OCI-LY1 (cell line): Measurements from ENCODE around the gene SSBP4.

ENCODE experiments used
- H2AFZ ChIP-seq: fragments of 200-600 bp; sonication (generic), shearing (Covaris generic); 2 replicates; pipeline ENCODE4 v1.6.0; 2014; ENCODE audit warnings: antibody characterized with exemption, mild to moderate bottlenecking, low read length
- H3F3A ChIP-seq: fragments of 200-600 bp; sonication (generic), shearing (Covaris generic); 2 replicates; pipeline ENCODE4 v1.6.0; 2014; ENCODE audit warnings: mild to moderate bottlenecking, antibody characterized with exemption, low read length, moderate library complexity; ENCODE audit not compliant: insufficient read depth
- H3K27ac ChIP-seq: fragments of 200-600 bp; sonication (generic); 2 replicates; pipeline ENCODE4 v1.5.1; 2014; ENCODE audit warnings: low read length, mixed run types, mild to moderate bottlenecking, low read depth; ENCODE audit not compliant: poor library complexity, severe bottlenecking
- H3K27me3 ChIP-seq: fragments of 200-600 bp; sonication (generic); 2 replicates; pipeline ENCODE4 v1.6.0; 2014; ENCODE audit warnings: antibody characterized with exemption, mild to moderate bottlenecking, low read length, moderate library complexity; ENCODE audit not compliant: insufficient read depth
- H3K36me3 ChIP-seq: fragments of 200-600 bp; sonication (generic); 2 replicates; pipeline ENCODE4 v1.6.1; 2014; ENCODE audit warnings: mild to moderate bottlenecking, antibody characterized with exemption, low read length, moderate library complexity, mixed read lengths; ENCODE audit not compliant: insufficient read depth
- H3K4me1 ChIP-seq: fragments of 200-600 bp; sonication (generic); 2 replicates; pipeline ENCODE4 v1.5.1; 2014; ENCODE audit warnings: mild to moderate bottlenecking, low read length, moderate library complexity; ENCODE audit not compliant: insufficient read depth, severe bottlenecking
- H3K4me2 ChIP-seq: fragments of 200-600 bp; sonication (generic), shearing (Covaris generic); 2 replicates; pipeline ENCODE4 v1.6.1; 2014; ENCODE audit warnings: low read length
- H3K4me3 ChIP-seq: fragments of 200-600 bp; sonication (generic); 2 replicates; pipeline ENCODE4 v1.5.1; 2014; ENCODE audit warnings: low read length, low read depth, mild to moderate bottlenecking, mixed read lengths; ENCODE audit not compliant: poor library complexity, severe bottlenecking
- H3K79me2 ChIP-seq: fragments of 200-600 bp; shearing (Covaris generic); 2 replicates; pipeline ENCODE4 v1.6.1; 2016; ENCODE audit warnings: mixed run types, low read length, mixed read lengths; ENCODE audit not compliant: insufficient read depth
- H3K9ac ChIP-seq: fragments of 200-600 bp; sonication (generic), shearing (Covaris generic); 2 replicates; pipeline ENCODE4 v1.6.1; 2014; ENCODE audit warnings: mild to moderate bottlenecking, low read length, mixed read lengths
- H3K9me2 ChIP-seq: fragments of 200-600 bp; sonication (generic), shearing (Covaris generic); 2 replicates; pipeline ENCODE4 v1.6.1; 2014; ENCODE audit warnings: low read depth, mild to moderate bottlenecking, low read length, mixed read lengths
- H3K9me3 ChIP-seq: fragments of 200-600 bp; shearing (Covaris generic); 2 replicates; pipeline ENCODE4 v1.6.1; 2014; ENCODE audit warnings: low read length, mixed read lengths
- H4K20me1 ChIP-seq: fragments of 200-600 bp; sonication (generic), shearing (Covaris generic); 2 replicates; pipeline ENCODE4 v1.6.0; 2016; ENCODE audit warnings: mild to moderate bottlenecking, low read length; ENCODE audit not compliant: insufficient read depth
- CTCF ChIP-seq: fragments of 200-600 bp; sonication (generic), shearing (Covaris generic); IDR thresholded peaks from 2 replicates; pipeline ENCODE4 v1.5.1; 2017; ENCODE audit warnings: mild to moderate bottlenecking, antibody characterized with exemption, low read length, moderate library complexity, mixed read lengths
- EZH2 ChIP-seq: fragments of 200-600 bp; sonication (generic), shearing (Covaris generic); IDR thresholded peaks from 2 replicates; pipeline ENCODE4 v1.8.0; 2017; ENCODE audit warnings: borderline replicate concordance, mixed run types, mild to moderate bottlenecking, antibody characterized with exemption, low read length, moderate library complexity, mixed read lengths

SSBP4 gene

DNA sequence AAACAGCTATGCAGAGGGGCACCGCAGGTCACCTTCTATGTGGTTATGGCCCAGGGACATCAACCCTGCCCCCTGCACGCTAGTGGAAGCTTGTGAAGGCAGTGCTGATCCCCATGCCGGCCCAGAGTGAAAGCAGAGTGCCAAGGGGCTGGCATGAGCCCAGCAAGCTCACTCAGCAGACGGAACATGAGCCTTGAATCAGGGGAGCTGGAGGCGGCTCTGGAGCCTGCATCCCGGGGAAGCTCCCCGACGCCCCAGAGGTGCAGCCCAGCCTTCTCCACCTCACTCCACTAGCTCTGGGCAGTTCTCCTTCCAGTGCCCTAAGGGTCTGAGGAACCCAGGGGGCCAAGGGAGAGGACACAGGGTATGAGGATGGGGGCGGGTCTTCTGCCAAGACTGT is 37.8 kb downstream of the SSBP4 start:
- Histone ChIP-seq H3K27me3 (no peaks in the 10 kb centered on the region), H3K4me3 (no peak overlapping the region), H3K36me3 (peaks cover 33% of the 10 kb centered on the region), H3F3A (no peaks in the 10 kb centered on the region), H3K27ac (no peak overlapping the region), H3K79me2 (no peaks in the 10 kb centered on the region), H3K4me1 (no peaks in the 10 kb centered on the region), H3K9me2 (no peaks in the 10 kb centered on the region), H2AFZ (no peak overlapping the region), H3K4me2 (no peak overlapping the region), H4K20me1 (no peaks in the 10 kb centered on the region), H3K9ac (no peak overlapping the region), H3K9me3 (no peaks in the 10 kb centered on the region)
- no peak for TF ChIP-seq CTCF

DNA sequence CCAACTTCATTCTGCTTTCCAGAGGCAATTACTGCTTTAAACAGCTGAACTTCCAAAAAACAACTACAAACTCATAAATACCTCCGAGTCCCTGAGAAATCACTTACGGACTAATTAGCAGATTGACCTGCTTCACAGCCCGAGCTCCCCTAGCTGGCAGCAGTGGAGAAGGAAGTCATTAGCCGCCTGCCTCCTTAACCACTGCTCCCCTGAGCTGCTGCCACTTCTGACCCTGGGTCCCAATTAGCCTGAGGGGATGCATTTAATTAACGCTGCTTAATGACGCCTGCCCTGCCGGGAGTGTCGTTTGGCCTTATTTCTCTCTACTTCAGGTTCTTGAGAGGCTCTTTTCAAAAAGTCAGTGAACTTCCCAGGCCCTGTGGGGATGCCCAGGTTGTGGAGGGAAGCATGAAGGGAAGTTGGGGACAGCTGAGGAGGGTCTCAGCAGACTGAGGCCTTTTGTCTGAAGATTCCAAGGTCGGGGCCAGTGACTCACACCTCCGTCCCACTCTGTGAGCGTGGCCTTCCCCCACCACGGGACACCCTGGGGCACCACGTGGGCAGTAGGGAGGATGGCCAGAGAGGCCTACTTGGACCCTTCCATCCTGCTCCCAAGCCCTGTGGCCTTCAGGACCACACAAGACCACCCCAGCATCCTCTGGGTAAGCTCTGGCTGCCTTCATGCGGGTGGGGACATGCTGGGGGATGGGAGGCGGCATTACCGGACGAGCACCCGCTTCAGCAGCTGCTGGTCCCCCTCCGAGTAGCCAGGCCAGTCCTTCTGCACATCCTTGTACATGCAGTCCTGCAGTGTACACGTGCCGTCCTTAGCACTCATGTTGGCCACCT is 38.5 kb downstream of the SSBP4 start:
- no peak overlapping the region for H3K4me2 ChIP-seq

DNA sequence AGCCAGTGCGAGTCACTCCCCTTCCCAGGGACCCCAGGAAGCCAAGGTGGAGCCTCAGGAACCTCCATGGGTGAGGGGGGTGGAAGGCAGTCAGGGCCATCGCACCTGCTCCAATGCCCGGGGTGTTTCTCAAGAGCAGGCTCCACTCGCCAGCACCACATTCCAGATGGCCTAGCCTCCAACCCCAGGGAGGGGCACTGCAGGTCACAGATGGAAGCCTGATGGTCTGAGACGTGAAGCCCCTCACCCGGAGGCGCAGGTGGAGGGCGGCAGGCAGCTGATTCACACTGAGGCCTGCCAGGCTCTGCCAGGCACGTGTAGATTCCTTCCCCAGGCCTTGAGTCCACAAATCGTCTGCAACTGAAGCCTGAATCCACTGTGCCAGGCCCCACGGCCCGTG is 41.7 kb downstream of the SSBP4 start:
- H2AFZ ChIP-seq: no peak overlapping the region
- H3K9me2 ChIP-seq: no peaks in the 10 kb centered on the region
- no peak overlapping the region for H3K9ac ChIP-seq
- H4K20me1 ChIP-seq: no peaks in the 10 kb centered on the region
- no peaks in the 10 kb centered on the region for H3K9me3 ChIP-seq
- H3K27ac ChIP-seq: no peak overlapping the region
- no peak overlapping the region for H3K4me3 ChIP-seq
- H3K27me3 ChIP-seq: no peaks in the 10 kb centered on the region
- no peaks in the 10 kb centered on the region for H3F3A ChIP-seq
- H3K79me2 ChIP-seq: no peaks in the 10 kb centered on the region
- no peak for TF ChIP-seq CTCF
- no peak for TF ChIP-seq EZH2
- peaks cover 48% of the 10 kb centered on the region for H3K36me3 ChIP-seq
- H3K4me1 ChIP-seq: no peaks in the 10 kb centered on the region
- no peak overlapping the region for H3K4me2 ChIP-seq

More for the DNA sequence above, 38.5 kb downstream of the SSBP4 start:
- no peak overlapping the region for H3K27ac ChIP-seq
- H3K9me3 ChIP-seq: no peaks in the 10 kb centered on the region
- H3K9me2 ChIP-seq: no peaks in the 10 kb centered on the region
- no peaks in the 10 kb centered on the region for H3K79me2 ChIP-seq
- no peak overlapping the region for H3K4me3 ChIP-seq
- H3K36me3 ChIP-seq: peaks cover 33% of the 10 kb centered on the region
- H2AFZ ChIP-seq: no peak overlapping the region
- no peaks in the 10 kb centered on the region for H3K4me1 ChIP-seq
- H3K27me3 ChIP-seq: no peaks in the 10 kb centered on the region
- TF ChIP-seq CTCF (no peak), EZH2 (no peak)
- no peaks in the 10 kb centered on the region for H4K20me1 ChIP-seq
- H3K9ac ChIP-seq: no peak overlapping the region
- no peaks in the 10 kb centered on the region for H3F3A ChIP-seq
